Measurements from ENCODE around the gene SMOC2. TPM values are rescaled to one million over a fixed set of nuclear protein-coding genes. Genes with fewer than 3 reads are reported as not detected.
"Not testable (repeated sequence)": the region's sequence is repeated elsewhere in the genome, so short reads cannot be mapped to it uniquely, and the experiment has no call there.

The SMOC2 gene
- total and polyA plus RNA-seq, 12 donors = 3.0 to 32.0 (median 10.5) TPM

- no peaks in the 10 kb centered on the region for H3K27me3 ChIP-seq
- no peaks in the 10 kb centered on the region for H3K36me3 ChIP-seq (replicated peaks in 1 of 2)
- 55 to 72% (median 63%) methylated on average over 10 to 16 of the region's 16 CpGs for WGBS, 4 donors
- no peak for TF ChIP-seq POLR2A (IDR thresholded peaks at IDR 0.05)
- TF ChIP-seq, protein P1, sequence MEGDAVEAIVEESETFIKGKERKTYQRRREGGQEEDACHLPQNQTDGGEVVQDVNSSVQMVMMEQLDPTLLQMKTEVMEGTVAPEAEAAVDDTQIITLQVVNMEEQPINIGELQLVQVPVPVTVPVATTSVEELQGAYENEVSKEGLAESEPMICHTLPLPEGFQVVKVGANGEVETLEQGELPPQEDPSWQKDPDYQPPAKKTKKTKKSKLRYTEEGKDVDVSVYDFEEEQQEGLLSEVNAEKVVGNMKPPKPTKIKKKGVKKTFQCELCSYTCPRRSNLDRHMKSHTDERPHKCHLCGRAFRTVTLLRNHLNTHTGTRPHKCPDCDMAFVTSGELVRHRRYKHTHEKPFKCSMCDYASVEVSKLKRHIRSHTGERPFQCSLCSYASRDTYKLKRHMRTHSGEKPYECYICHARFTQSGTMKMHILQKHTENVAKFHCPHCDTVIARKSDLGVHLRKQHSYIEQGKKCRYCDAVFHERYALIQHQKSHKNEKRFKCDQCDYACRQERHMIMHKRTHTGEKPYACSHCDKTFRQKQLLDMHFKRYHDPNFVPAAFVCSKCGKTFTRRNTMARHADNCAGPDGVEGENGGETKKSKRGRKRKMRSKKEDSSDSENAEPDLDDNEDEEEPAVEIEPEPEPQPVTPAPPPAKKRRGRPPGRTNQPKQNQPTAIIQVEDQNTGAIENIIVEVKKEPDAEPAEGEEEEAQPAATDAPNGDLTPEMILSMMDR (IDR thresholded peaks at IDR 0.05) = no peak
- no peaks in the 10 kb centered on the region for H3K4me1 ChIP-seq (replicated peaks in 1 of 2)
- no peak overlapping the region for H3K4me3 ChIP-seq
- DNase-seq = peak in 3 of 7 donors; percentile 3 to 62 (median 19)
- H3K9me3 ChIP-seq (replicated peaks in 1 of 3) = no peaks in the 10 kb centered on the region
- intact Hi-C loops (cut with DNase I) = no loop called here
- H3K27ac ChIP-seq = no peak overlapping the region
Observed at GRCh38 chr6:168703990-168704389, 263.0 kb downstream of the SMOC2 start.

DNA sequence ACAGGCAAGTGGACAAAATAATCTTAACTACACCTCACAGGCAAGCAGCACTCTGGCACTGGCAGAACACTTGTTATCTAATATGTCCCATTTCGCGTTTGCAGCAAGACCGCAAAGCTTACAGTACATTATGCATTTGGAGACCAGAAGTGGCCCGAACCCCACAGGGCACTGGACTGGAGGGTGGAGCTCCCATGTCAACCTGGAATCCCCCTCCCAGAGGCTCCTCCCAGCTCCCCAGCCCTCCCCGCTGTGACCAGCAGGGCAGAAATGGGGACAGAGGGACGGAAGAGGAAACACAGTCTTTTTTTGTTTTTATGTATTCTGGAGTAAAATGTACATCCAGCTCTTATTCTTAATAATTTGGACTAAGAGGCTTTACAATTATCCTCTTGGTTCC, 263.7 kb downstream of the SMOC2 start:
- DNase-seq = no peak
- H3K27me3 ChIP-seq = no peaks in the 10 kb centered on the region
- H3K36me3 ChIP-seq (replicated peaks in 1 of 2) = no peaks in the 10 kb centered on the region
- H3K4me3 ChIP-seq = no peak overlapping the region
- 76 to 85% (median 81%) methylated on average over 6 of the region's 6 CpGs for whole genome bisulfite sequencing, 4 donors
- intact Hi-C loops (cut with DNase I) = no loop called here
- H3K4me1 ChIP-seq (replicated peaks in 1 of 2) = no peaks in the 10 kb centered on the region
- no peak overlapping the region for H3K27ac ChIP-seq
- TF ChIP-seq POLR2A (IDR thresholded peaks at IDR 0.05) = no peak
- TF ChIP-seq, protein P1 (IDR thresholded peaks at IDR 0.05) = no peak
- H3K9me3 ChIP-seq (replicated peaks in 1 of 3) = no peaks in the 10 kb centered on the region

DNA sequence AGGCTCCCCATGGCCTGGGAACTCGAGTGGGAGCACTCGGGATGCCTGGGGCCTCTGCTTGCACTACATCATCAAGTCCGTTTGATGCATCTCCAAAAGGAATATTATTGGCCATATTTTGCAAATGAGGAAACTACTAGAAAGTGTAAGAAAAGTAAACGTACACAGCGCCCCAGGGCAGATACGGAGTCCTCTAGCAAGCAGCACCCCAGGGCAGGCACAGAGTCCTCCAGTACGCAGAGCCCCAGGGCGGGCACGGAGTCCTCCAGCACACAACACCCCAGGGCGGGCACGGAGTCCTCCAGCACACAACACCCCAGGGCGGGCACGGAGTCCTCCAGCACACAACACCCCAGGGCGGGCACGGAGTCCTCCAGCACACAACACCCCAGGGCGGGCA, 264.3 kb downstream of the SMOC2 start:
- intact Hi-C loops (cut with DNase I); DNase-seq: not testable (repeated sequence)
- WGBS, 4 donors = 87 to 91% (median 89%) methylated on average over 8 to 15 of the region's 16 CpGs

GRCh38 chr6:168706471-168707177, 265.6 kb downstream of the SMOC2 start:
- Histone ChIP-seq H3K27me3 (peaks cover 3% of the 10 kb centered on the region), H3K4me1 (replicated peaks in 1 of 2) (no peaks in the 10 kb centered on the region), H3K4me3 (no peak overlapping the region), H3K36me3 (replicated peaks in 1 of 2) (no peaks in the 10 kb centered on the region), H3K27ac (no peak overlapping the region), H3K9me3 (replicated peaks in 1 of 3) (no peaks in the 10 kb centered on the region)
- intact Hi-C loops (cut with DNase I) = no loop called here
- no peak for TF ChIP-seq POLR2A (IDR thresholded peaks at IDR 0.05)
- TF ChIP-seq, protein P1 (IDR thresholded peaks at IDR 0.05) = no peak
- peak in 1 of 7 donors; percentile 6 for DNase-seq
- 82 to 89% (median 84%) methylated on average over 22 to 25 of the region's 25 CpGs for WGBS, 4 donors

More for the DNA sequence above, 264.3 kb downstream of the SMOC2 start:
- not testable (repeated sequence) for H3K27me3 ChIP-seq; H3K36me3 ChIP-seq (replicated peaks in 1 of 2); H3K4me3 ChIP-seq; H3K4me1 ChIP-seq (replicated peaks in 1 of 2); H3K9me3 ChIP-seq (replicated peaks in 1 of 3); H3K27ac ChIP-seq

DNA sequence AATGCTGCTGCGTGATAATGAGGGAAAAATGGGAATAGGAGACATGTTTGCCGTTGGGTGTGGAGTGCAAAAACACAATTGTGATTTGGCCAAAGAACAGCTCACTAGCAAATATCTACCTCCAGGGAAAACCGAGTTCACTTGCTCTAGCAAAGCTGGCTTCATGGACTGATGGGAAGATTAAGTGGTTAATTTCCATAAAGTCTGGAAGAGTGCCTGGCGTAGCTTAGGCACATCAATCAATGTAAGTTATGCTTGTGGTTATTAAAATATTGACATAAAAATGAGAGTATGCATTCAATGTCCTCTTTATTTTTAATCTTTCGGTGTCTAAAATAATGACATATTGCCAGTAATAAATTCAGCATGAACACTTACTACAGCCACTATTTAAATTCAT, 267.5 kb downstream of the SMOC2 start:
- TF ChIP-seq, protein P1 (IDR thresholded peaks at IDR 0.05) = no peak
- TF ChIP-seq POLR2A (IDR thresholded peaks at IDR 0.05) = no peak
- Histone ChIP-seq H3K4me3 (no peak overlapping the region), H3K27me3 (peaks cover 3% of the 10 kb centered on the region), H3K4me1 (replicated peaks in 1 of 2) (no peaks in the 10 kb centered on the region), H3K36me3 (replicated peaks in 1 of 2) (no peaks in the 10 kb centered on the region), H3K9me3 (replicated peaks in 1 of 3) (no peaks in the 10 kb centered on the region), H3K27ac (no peak overlapping the region)
- DNase-seq = no peak
- intact Hi-C loops (cut with DNase I) = no loop called here
- WGBS, 4 donors = 42 to 58% (median 50%) methylated on average over 5 of the region's 5 CpGs
